K562 (cell line): Measurements from ENCODE around the gene POLR3G. TPM values are rescaled to one million over a fixed set of nuclear protein-coding genes. Genes with fewer than 3 reads are reported as not detected.

ENCODE experiments used
- ATF7 ChIP-seq: fragments of 450-650 bp; IDR thresholded peaks from 2 replicates; pipeline ENCODE4 v1.7.1; 2014; ENCODE audit warnings: mild to moderate bottlenecking, moderate library complexity
- CBX8 ChIP-seq: fragments of 200-600 bp; sonication (generic); IDR thresholded peaks from 2 replicates; pipeline ENCODE4 v1.6.1; 2012; ENCODE audit warnings: borderline replicate concordance, mixed run types, low read depth, mild to moderate bottlenecking, moderate library complexity, mixed read lengths, low read length, control low read depth, inconsistent platforms; ENCODE audit not compliant: poor library complexity, severe bottlenecking; ENCODE audit errors: extremely low read depth
- HEY1 ChIP-seq: fragments of 250-450 bp; sonication (Bioruptor Pico); IDR thresholded peaks from 2 replicates; pipeline ENCODE4 v1.5.0; 2020; ENCODE audit warnings: mild to moderate bottlenecking, moderate library complexity, borderline replicate concordance
- HLTF ChIP-seq: fragments of 450-650 bp; IDR thresholded peaks from 2 replicates; pipeline ENCODE4 v1.6.1; 2016
- KLF1 ChIP-seq: fragments of 450-650 bp; IDR thresholded peaks from 2 replicates; pipeline ENCODE4 v1.6.1; 2016; ENCODE audit warnings: missing genetic modification characterization, missing compliant biosample characterization
- NR4A1 ChIP-seq, 2 experiments: fragments of 250-450 bp in 1 of 2; fragments of 450-650 bp in 1 of 2; sonication (Bioruptor Pico) in 1 of 2; IDR thresholded peaks; 2 replicates each; pipeline versions ENCODE4 v1.4.0 to v1.6.1; 2016 to 2020; ENCODE audit warnings: mild to moderate bottlenecking in 2 of 2, missing compliant biosample characterization in 1 of 2, missing genetic modification characterization in 1 of 2, moderate library complexity in 1 of 2
- SIRT6 ChIP-seq: IDR thresholded peaks from one replicate; pipeline ENCODE4 v1.6.1; 2012; ENCODE audit warnings: low read depth, mild to moderate bottlenecking, control low read depth, inconsistent platforms, low read length, moderate library complexity
- SMAD3 ChIP-seq: fragments of 450-650 bp; formaldehyde crosslinking; conservative IDR thresholded peaks from 2 replicates; pipeline ENCODE4 v1.4.0; 2020; ENCODE audit warnings: mild to moderate bottlenecking
- SMAD4 ChIP-seq: fragments of 250-450 bp; sonication (Bioruptor Pico); conservative IDR thresholded peaks from 2 replicates; pipeline ENCODE4 v1.8.0; 2021; ENCODE audit warnings: inconsistent platforms, mild to moderate bottlenecking, moderate library complexity
- SMC3 ChIP-seq: conservative IDR thresholded peaks from 2 replicates; pipeline ENCODE4 v1.6.1; 2011; ENCODE audit warnings: low read depth, low read length, improper control_type of control experiment; ENCODE audit not compliant: insufficient read depth
- SRF ChIP-seq, 2 experiments: fragments of 250-450, 450-650 bp in 1 of 2; sonication (Bioruptor Pico) in 1 of 2; sonication (generic) in 1 of 2; formaldehyde crosslinking; IDR thresholded peaks; 2 replicates each; pipeline versions ENCODE4 v1.5.0 to v1.5.1; 2020 to 2022; ENCODE audit warnings: mild to moderate bottlenecking in 1 of 2, missing genetic modification reagents in 1 of 2
- SRSF1 ChIP-seq: fragments of 200-400 bp; formaldehyde crosslinking; IDR thresholded peaks from 2 replicates; pipeline ENCODE4 v1.6.1; 2017; ENCODE audit warnings: mild to moderate bottlenecking, low read depth, low read length, moderate library complexity
- ZBED1 ChIP-seq: IDR thresholded peaks from 2 replicates; pipeline ENCODE4 v1.6.1; 2014
- ZNF354B ChIP-seq: fragments of 250-450 bp; sonication (Bioruptor Pico); IDR thresholded peaks from 2 replicates; pipeline ENCODE4 v1.4.0; 2020
- ZNF436 ChIP-seq: fragments of 250-450, 450-650 bp; sonication (Bioruptor Pico); formaldehyde crosslinking; IDR thresholded peaks from 2 replicates; pipeline ENCODE4 v1.7.0; 2020; ENCODE audit warnings: mild to moderate bottlenecking
- polyA plus RNA-seq, 8 experiments: library from polyadenylated mRNA; depleted of rRNA in 4 of 8; stranded (reverse) in 5 of 8; unstranded in 3 of 8; fragments of >200 nt; fragmentation: Nextera tagmentation in 2 of 8; fragmentation: Illumina TruSeq in 1 of 8; extraction: Ambion mirVana in 2 of 8; extraction: Trizol in 1 of 8; gene quantifications; 2 replicates each; pipeline versions ENCODE4 v1.2.1 to v1.2.3, GENCODE V29; 2011 to 2014; ENCODE audit warnings: inconsistent platforms in 1 of 8, missing spikeins in 1 of 8
- total RNA-seq, 7 experiments: library from RNA; depleted of rRNA in 6 of 7; stranded (reverse); fragments of >200 nt in 6 of 7; fragmentation: Illumina TruSeq in 2 of 7; extraction: Trizol in 2 of 7; gene quantifications; 2 replicates each; pipeline versions ENCODE4 v1.2.1 to v1.2.3, GENCODE V29; 2011 to 2021; ENCODE audit warnings: low replicate concordance in 1 of 7
- TF ChIP-seq, protein P1 (sequence below): fragments of 200-800 bp; sonication (Bioruptor generic); IDR thresholded peaks from 2 replicates; pipeline ENCODE4 v1.6.1; 2017; ENCODE audit warnings: missing genetic modification characterization, missing compliant biosample characterization
- TF ChIP-seq, protein P2 (sequence below): fragments of 450-650 bp; IDR thresholded peaks from 2 replicates; pipeline ENCODE4 v1.6.1; 2016

The POLR3G gene
- total and polyA plus RNA-seq, 9 of the 15 experiments (the other 6 are each of a cell fraction or from before 2014, with no cell fraction given) = 39.0 to 111 (median 59.0) TPM

DNA sequence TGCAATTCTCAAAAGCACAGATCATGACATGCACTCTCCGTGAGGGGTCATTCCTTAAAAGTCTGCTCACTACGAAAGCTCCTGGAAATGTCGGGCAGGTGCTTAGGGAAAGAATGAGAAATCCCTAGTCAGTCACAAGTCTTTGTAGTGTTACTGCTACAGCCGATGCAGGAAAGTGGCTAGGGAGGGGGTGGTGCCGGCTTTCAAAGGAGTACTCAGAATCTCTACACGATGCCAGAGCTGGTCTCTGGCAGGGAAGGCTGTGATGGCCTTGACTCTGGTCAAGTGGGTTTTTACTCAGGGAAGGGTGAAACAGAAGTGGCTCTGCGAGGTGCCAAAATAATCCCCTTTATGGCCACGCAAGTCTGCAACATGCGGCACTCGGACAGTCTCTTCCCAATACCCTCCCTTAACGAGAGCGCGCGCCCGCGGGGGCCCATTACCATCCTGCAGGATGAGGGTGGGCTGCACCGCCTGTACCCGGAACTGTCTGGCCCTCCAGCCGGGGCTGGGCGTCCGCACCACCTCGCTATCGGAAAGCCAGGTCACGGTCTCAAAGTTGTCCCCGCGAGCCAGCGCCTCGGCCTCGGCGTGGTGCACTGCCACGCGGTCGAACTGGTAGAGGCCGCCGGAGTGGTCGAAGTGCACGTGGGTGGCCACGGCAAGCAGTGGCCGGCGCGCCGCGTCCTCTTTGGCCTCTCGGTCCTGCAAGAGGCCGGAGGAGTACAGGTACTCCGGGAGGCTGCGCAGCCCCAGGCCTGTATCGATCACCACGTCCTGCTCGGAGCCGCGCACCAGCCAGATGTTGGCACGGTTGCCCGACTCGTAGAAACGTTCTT, 1.0 kb upstream of the POLR3G start (continued):
- TF ChIP-seq SMAD4 (CRISPR knock-in tag) (no peak; the same call in 1 of the 2 replicates), ZNF354B (CRISPR knock-in tag) (no peak), SRSF1 (peak; percentile 17; the same call in 1 of the 2 replicates), ATF7 (no peak), ZBED1 (no peak), HEY1 (no peak), KLF1 (tag) (no peak), NR4A1 (CRISPR knock-in tag; IDR thresholded peaks at IDR 0.05) (0 out of 2 replicates have a peak, but pooled peaks have one; percentile 12), NR4A1 (tag; IDR thresholded peaks at IDR 0.05) (0 out of 2 replicates have a peak, but pooled peaks have one; percentile 14), SIRT6 (no peak), CBX8 (no peak), ZNF436 (CRISPR knock-in tag) (no peak), SRF (CRISPR knock-in tag; IDR thresholded peaks at IDR 0.05) (no peak), HLTF (no peak), SMAD3 (CRISPR knock-in tag) (no peak), SMC3 (no peak)
- TF ChIP-seq, protein P1, sequence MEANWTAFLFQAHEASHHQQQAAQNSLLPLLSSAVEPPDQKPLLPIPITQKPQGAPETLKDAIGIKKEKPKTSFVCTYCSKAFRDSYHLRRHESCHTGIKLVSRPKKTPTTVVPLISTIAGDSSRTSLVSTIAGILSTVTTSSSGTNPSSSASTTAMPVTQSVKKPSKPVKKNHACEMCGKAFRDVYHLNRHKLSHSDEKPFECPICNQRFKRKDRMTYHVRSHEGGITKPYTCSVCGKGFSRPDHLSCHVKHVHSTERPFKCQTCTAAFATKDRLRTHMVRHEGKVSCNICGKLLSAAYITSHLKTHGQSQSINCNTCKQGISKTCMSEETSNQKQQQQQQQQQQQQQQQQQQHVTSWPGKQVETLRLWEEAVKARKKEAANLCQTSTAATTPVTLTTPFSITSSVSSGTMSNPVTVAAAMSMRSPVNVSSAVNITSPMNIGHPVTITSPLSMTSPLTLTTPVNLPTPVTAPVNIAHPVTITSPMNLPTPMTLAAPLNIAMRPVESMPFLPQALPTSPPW (CRISPR knock-in tag) = no peak
- TF ChIP-seq, protein P2, sequence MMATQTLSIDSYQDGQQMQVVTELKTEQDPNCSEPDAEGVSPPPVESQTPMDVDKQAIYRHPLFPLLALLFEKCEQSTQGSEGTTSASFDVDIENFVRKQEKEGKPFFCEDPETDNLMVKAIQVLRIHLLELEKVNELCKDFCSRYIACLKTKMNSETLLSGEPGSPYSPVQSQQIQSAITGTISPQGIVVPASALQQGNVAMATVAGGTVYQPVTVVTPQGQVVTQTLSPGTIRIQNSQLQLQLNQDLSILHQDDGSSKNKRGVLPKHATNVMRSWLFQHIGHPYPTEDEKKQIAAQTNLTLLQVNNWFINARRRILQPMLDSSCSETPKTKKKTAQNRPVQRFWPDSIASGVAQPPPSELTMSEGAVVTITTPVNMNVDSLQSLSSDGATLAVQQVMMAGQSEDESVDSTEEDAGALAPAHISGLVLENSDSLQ = no peak
